Measurements from ENCODE around the gene LKAAEAR1. TPM values are rescaled to one million over a fixed set of nuclear protein-coding genes. Genes with fewer than 3 reads are reported as not detected.

The LKAAEAR1 gene
- total and polyA plus RNA-seq, 2 experiments from 2014 or later, result 1.2 TPM; not detected in 1

DNA sequence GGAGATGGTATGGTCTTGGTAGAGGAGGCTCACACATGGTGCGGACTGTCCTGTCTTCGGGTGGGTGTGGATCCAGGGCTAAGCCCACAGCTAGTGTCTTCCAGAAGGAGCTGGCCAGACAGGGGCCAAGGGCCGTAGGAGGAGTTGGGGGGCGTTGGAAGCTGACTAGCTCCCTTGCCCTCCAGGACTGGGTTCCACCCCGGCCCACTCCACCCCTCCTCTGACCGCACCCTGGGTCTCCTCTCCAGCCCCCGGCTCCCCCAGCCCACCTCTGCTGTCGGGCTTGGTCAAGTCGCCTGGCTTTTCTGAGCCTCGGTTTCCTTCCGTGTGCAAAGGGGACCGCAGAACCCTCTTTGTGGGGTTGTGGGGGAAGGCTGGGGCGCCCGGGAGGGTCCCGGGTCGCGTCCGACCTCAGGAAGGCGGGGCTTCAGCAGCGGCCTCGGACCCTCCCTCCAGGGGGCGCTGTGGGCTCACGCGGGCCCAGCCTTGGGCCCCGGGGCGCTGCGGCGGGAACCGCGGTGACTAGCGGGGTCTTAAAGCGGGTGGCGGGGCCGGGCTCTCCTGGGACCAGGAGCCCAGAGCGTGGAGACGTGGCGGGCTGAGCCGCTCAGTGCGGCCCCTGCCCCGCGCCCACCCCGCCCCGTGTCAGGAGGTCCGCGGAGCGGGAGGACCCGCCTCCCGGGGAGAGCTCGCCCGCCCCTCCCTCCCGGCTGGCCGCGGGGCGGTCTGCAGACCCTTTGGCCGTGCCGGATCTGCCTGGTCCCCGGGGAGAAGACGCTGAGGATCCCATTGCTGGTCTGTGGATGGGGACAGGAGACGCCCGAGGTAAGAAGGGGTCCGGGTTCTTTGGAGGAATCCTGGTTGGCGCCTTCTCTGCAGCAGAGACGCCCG is 17.8 kb upstream of the LKAAEAR1 start:
- H3K36me3 ChIP-seq (replicated peaks; ENCODE audit: insufficient read depth, low read depth), result no peaks in the 10 kb centered on the region
- peak; percentile 74 for DNase-seq (ENCODE audit: low spot score)
- H3K27me3 ChIP-seq, result peaks cover 35% of the 10 kb centered on the region

GRCh38 chr20:64100946-64101688 is 16.9 kb upstream of the LKAAEAR1 start:
- no peak overlapping the region for H2AFZ ChIP-seq
- no peak overlapping the region for H3K4me3 ChIP-seq
- peaks cover 8% of the 10 kb centered on the region for H3K4me1 ChIP-seq (ENCODE audit: insufficient read depth)
- H4K20me1 ChIP-seq (ENCODE audit: insufficient read depth, poor library complexity, severe bottlenecking), result no peaks in the 10 kb centered on the region
- H3K4me2 ChIP-seq, result no peak overlapping the region
- no peaks in the 10 kb centered on the region for H3K9me3 ChIP-seq (ENCODE audit: low read depth)
- H3K9me2 ChIP-seq (replicated peaks; ENCODE audit: insufficient read depth), result no peaks in the 10 kb centered on the region
- WGBS (ENCODE audit: low lambda C conversion rate, missing lambda C conversion rate), result 86% methylated on average over 9 of the region's 9 CpGs
- H3K27ac ChIP-seq, result no peak overlapping the region
- H3K27me3 ChIP-seq, result peaks cover 35% of the 10 kb centered on the region
- H3K36me3 ChIP-seq (replicated peaks; ENCODE audit: insufficient read depth, low read depth), result no peaks in the 10 kb centered on the region
- TF ChIP-seq CTCF (IDR thresholded peaks at IDR 0.05; ENCODE audit: poor library complexity), result no peak
- TF ChIP-seq EZH2 (IDR thresholded peaks at IDR 0.05; ENCODE audit: borderline replicate concordance), result no peak
- TF ChIP-seq EZH2phosphoT487 (IDR thresholded peaks at IDR 0.05; ENCODE audit: low read depth, severe bottlenecking, unreplicated experiment), result no peak
- no peaks in the 10 kb centered on the region for H3K79me2 ChIP-seq
- DNase-seq (ENCODE audit: low spot score), result no peak

More for the DNA sequence above, 17.8 kb upstream of the LKAAEAR1 start:
- Histone ChIP-seq H3K27ac (no peak overlapping the region), H3K9me3 (ENCODE audit: low read depth) (no peaks in the 10 kb centered on the region), H3K4me3 (peak overlapping the region; percentile 29), H3K4me2 (peak overlapping the region; percentile 91), H4K20me1 (ENCODE audit: insufficient read depth, poor library complexity, severe bottlenecking) (no peaks in the 10 kb centered on the region), H3K9me2 (replicated peaks; ENCODE audit: insufficient read depth) (no peaks in the 10 kb centered on the region), H3K79me2 (no peaks in the 10 kb centered on the region), H3K4me1 (ENCODE audit: insufficient read depth) (peaks cover 8% of the 10 kb centered on the region), H2AFZ (peak overlapping the region; percentile 40)
- 17% methylated on average over 39 of the region's 64 CpGs for WGBS (ENCODE audit: low lambda C conversion rate, missing lambda C conversion rate)
- TF ChIP-seq CTCF (IDR thresholded peaks at IDR 0.05; ENCODE audit: poor library complexity) (peak; percentile 77), EZH2phosphoT487 (IDR thresholded peaks at IDR 0.05; ENCODE audit: low read depth, severe bottlenecking, unreplicated experiment) (no peak), EZH2 (IDR thresholded peaks at IDR 0.05; ENCODE audit: borderline replicate concordance) (no peak)

DNA sequence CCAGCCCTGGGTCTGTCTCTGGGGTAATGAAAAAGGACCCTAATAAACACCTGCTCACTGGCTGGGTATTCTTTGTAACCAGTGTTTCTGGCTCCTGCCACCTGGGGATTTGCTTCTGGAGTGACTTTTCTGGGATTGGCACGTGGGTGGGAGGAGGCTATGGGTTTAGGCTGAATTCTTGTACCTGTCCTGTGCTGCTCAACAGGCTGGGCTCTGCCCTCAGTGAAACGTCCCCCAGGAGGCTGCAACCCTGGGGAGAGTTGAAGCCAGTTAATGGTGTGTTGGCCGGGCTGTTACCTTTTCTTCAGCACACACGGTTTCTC is 16.3 kb upstream of the LKAAEAR1 start:
- TF ChIP-seq EZH2phosphoT487 (IDR thresholded peaks at IDR 0.05; ENCODE audit: low read depth, severe bottlenecking, unreplicated experiment) (no peak), CTCF (IDR thresholded peaks at IDR 0.05; ENCODE audit: poor library complexity) (no peak), EZH2 (IDR thresholded peaks at IDR 0.05; ENCODE audit: borderline replicate concordance) (no peak)

More for the DNA sequence above, 16.3 kb upstream of the LKAAEAR1 start:
- H3K9me3 ChIP-seq (ENCODE audit: low read depth), result no peaks in the 10 kb centered on the region
- H3K27me3 ChIP-seq, result peaks cover 35% of the 10 kb centered on the region
- no peaks in the 10 kb centered on the region for H4K20me1 ChIP-seq (ENCODE audit: insufficient read depth, poor library complexity, severe bottlenecking)
- H3K4me1 ChIP-seq (ENCODE audit: insufficient read depth), result peaks cover 8% of the 10 kb centered on the region
- WGBS (ENCODE audit: low lambda C conversion rate, missing lambda C conversion rate), result 66% methylated on average over 4 of the region's 4 CpGs
- DNase-seq (ENCODE audit: low spot score), result no peak
- no peaks in the 10 kb centered on the region for H3K36me3 ChIP-seq (replicated peaks; ENCODE audit: insufficient read depth, low read depth)
- H3K4me2 ChIP-seq, result no peak overlapping the region
- no peak overlapping the region for H3K27ac ChIP-seq
- H3K9me2 ChIP-seq (replicated peaks; ENCODE audit: insufficient read depth), result no peaks in the 10 kb centered on the region
- H3K79me2 ChIP-seq, result no peaks in the 10 kb centered on the region
- no peak overlapping the region for H3K4me3 ChIP-seq
- H2AFZ ChIP-seq, result no peak overlapping the region

Data from hepatocyte (in vitro differentiated cells).